K562 (cell line): ENCODE data around the gene TMEM217. TPM values are rescaled to one million over a fixed set of nuclear protein-coding genes. Genes with fewer than 3 reads are reported as not detected.

Experiments used
- BRCA1 ChIP-seq, 2 experiments: fragments of 450-650 bp in 1 of 2; sonication (generic) in 1 of 2; formaldehyde crosslinking in 1 of 2; IDR thresholded peaks; 2 replicates each; pipeline versions ENCODE4 v1.5.0 to v1.6.1; 2017 to 2020; ENCODE audit warnings: mild to moderate bottlenecking in 1 of 2, missing genetic modification reagents in 1 of 2
- CC2D1A ChIP-seq: fragments of 450-650 bp; IDR thresholded peaks from 2 replicates; pipeline ENCODE4 v1.6.1; 2017; ENCODE audit warnings: mild to moderate bottlenecking
- HDAC1 ChIP-seq, 2 experiments: fragments of 450-650 bp; IDR thresholded peaks; 2 replicates each; pipeline ENCODE4 v1.6.1; 2016 to 2017; ENCODE audit warnings: inconsistent platforms in 1 of 2, mild to moderate bottlenecking in 1 of 2, moderate library complexity in 1 of 2
- KLF6 ChIP-seq: fragments of 250-450 bp; sonication (Bioruptor Pico); IDR thresholded peaks from 2 replicates; pipeline ENCODE4 v1.4.0; 2020; ENCODE audit warnings: mild to moderate bottlenecking, moderate library complexity, borderline replicate concordance
- SREBF1 ChIP-seq: fragments of 150-350 bp; IDR thresholded peaks from 2 replicates; pipeline ENCODE4 v1.6.1; 2014; ENCODE audit warnings: antibody characterized with exemption, low read depth, low read length, borderline replicate concordance
- TAF9B ChIP-seq: fragments of 450-650 bp; IDR thresholded peaks from 2 replicates; pipeline ENCODE4 v1.6.1; 2018; ENCODE audit warnings: mild to moderate bottlenecking; ENCODE audit not compliant: partially characterized antibody
- ZBTB8A ChIP-seq: fragments of 450-650 bp; IDR thresholded peaks from 2 replicates; pipeline ENCODE4 v1.6.1; 2018; ENCODE audit warnings: mild to moderate bottlenecking, moderate library complexity; ENCODE audit not compliant: partially characterized antibody
- ZNF274 ChIP-seq: IDR thresholded peaks from 2 replicates; pipeline ENCODE4 v1.6.1; 2011; ENCODE audit warnings: low read depth, mild to moderate bottlenecking, low read length, moderate library complexity, borderline replicate concordance
- ZNF311 ChIP-seq: fragments of 250-450 bp; sonication (Bioruptor Pico); IDR thresholded peaks from 2 replicates; pipeline ENCODE4 v1.4.0; 2020; ENCODE audit warnings: mild to moderate bottlenecking, moderate library complexity
- ZNF780A ChIP-seq: fragments of 250-450 bp; sonication (Bioruptor Pico); IDR thresholded peaks from 2 replicates; pipeline ENCODE4 v1.5.0; 2021; ENCODE audit warnings: mild to moderate bottlenecking
- polyA plus RNA-seq, 8 experiments: library from polyadenylated mRNA; depleted of rRNA in 4 of 8; stranded (reverse) in 5 of 8; unstranded in 3 of 8; fragments of >200 nt; fragmentation: Nextera tagmentation in 2 of 8; fragmentation: Illumina TruSeq in 1 of 8; extraction: Ambion mirVana in 2 of 8; extraction: Trizol in 1 of 8; gene quantifications; 2 replicates each; pipeline versions ENCODE4 v1.2.1 to v1.2.3, GENCODE V29; 2011 to 2014; ENCODE audit warnings: inconsistent platforms in 1 of 8, missing spikeins in 1 of 8
- total RNA-seq, 7 experiments: library from RNA; depleted of rRNA in 6 of 7; stranded (reverse); fragments of >200 nt in 6 of 7; fragmentation: Illumina TruSeq in 2 of 7; extraction: Trizol in 2 of 7; gene quantifications; 2 replicates each; pipeline versions ENCODE4 v1.2.1 to v1.2.3, GENCODE V29; 2011 to 2021; ENCODE audit warnings: low replicate concordance in 1 of 7
- TF ChIP-seq, protein P1 (sequence below), 2 experiments: fragments of 450-650 bp; IDR thresholded peaks; 2 replicates each; pipeline ENCODE4 v1.6.1; 2016; ENCODE audit warnings: mild to moderate bottlenecking in 2 of 2, borderline replicate concordance in 1 of 2, low read depth in 1 of 2, moderate library complexity in 1 of 2
- TF ChIP-seq, protein P2 (sequence below): fragments of 200-800 bp; sonication (Bioruptor generic); IDR thresholded peaks from 2 replicates; pipeline ENCODE4 v1.6.1; 2017; ENCODE audit warnings: missing genetic modification characterization, missing compliant biosample characterization
- TF ChIP-seq, protein P3 (sequence below): fragments of 450-650 bp; formaldehyde crosslinking; IDR thresholded peaks from 2 replicates; pipeline ENCODE4 v1.4.0; 2020; ENCODE audit warnings: mild to moderate bottlenecking, moderate library complexity
- TF ChIP-seq, protein P4 (sequence below): fragments of 250-450 bp; sonication (Bioruptor Pico); IDR thresholded peaks from 2 replicates; pipeline ENCODE4 v1.4.0; 2020; ENCODE audit warnings: mild to moderate bottlenecking, moderate library complexity

Gene TMEM217
- total and polyA plus RNA-seq, 9 of the 15 experiments (the other 6 are each of a cell fraction or from before 2014, with no cell fraction given), result 1.3 to 8.0 (median 1.9) TPM

DNA sequence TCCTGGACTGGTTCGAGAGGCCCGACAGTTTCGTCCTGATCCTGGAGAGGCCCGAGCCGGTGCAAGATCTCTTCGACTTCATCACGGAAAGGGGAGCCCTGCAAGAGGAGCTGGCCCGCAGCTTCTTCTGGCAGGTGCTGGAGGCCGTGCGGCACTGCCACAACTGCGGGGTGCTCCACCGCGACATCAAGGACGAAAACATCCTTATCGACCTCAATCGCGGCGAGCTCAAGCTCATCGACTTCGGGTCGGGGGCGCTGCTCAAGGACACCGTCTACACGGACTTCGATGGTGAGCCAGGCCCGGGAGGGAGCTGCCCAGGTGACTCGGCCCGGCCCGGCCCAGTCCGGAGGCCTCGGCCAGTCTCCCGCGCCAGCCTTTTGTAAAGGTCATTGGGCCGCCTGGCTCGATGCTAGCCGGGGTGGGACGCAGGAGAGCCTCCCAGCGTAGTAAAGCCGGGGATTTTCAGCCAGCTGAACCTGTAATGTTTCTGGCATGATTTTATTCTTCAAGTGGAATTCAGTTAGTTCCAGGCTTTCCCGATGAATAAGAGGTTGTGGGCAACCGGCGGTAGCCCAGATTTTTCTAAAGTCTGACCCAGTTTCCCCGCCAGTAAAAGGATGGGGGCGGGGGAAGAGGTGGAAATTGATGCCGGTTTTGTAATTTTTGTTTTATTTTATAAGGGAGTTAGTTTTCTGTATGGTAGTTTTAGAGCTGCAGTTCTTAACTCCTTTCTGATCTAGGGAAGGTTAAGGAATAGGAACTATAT lies 86.6 kb downstream of the TMEM217 start (continued):
- TF ChIP-seq TAF9B (no peak), ZNF274 (no peak), BRCA1 (IDR thresholded peaks at IDR 0.05) (no peak), BRCA1 (CRISPR knock-in tag; IDR thresholded peaks at IDR 0.05) (no peak), CC2D1A (no peak), KLF6 (CRISPR knock-in tag) (no peak), ZNF311 (0 out of 2 replicates have a peak, but pooled peaks have one; percentile 40), ZNF780A (CRISPR knock-in tag) (no peak), SREBF1 (no peak), ZBTB8A (no peak), HDAC1 (IDR thresholded peaks at IDR 0.05) (no peak)
- TF ChIP-seq, protein P1, sequence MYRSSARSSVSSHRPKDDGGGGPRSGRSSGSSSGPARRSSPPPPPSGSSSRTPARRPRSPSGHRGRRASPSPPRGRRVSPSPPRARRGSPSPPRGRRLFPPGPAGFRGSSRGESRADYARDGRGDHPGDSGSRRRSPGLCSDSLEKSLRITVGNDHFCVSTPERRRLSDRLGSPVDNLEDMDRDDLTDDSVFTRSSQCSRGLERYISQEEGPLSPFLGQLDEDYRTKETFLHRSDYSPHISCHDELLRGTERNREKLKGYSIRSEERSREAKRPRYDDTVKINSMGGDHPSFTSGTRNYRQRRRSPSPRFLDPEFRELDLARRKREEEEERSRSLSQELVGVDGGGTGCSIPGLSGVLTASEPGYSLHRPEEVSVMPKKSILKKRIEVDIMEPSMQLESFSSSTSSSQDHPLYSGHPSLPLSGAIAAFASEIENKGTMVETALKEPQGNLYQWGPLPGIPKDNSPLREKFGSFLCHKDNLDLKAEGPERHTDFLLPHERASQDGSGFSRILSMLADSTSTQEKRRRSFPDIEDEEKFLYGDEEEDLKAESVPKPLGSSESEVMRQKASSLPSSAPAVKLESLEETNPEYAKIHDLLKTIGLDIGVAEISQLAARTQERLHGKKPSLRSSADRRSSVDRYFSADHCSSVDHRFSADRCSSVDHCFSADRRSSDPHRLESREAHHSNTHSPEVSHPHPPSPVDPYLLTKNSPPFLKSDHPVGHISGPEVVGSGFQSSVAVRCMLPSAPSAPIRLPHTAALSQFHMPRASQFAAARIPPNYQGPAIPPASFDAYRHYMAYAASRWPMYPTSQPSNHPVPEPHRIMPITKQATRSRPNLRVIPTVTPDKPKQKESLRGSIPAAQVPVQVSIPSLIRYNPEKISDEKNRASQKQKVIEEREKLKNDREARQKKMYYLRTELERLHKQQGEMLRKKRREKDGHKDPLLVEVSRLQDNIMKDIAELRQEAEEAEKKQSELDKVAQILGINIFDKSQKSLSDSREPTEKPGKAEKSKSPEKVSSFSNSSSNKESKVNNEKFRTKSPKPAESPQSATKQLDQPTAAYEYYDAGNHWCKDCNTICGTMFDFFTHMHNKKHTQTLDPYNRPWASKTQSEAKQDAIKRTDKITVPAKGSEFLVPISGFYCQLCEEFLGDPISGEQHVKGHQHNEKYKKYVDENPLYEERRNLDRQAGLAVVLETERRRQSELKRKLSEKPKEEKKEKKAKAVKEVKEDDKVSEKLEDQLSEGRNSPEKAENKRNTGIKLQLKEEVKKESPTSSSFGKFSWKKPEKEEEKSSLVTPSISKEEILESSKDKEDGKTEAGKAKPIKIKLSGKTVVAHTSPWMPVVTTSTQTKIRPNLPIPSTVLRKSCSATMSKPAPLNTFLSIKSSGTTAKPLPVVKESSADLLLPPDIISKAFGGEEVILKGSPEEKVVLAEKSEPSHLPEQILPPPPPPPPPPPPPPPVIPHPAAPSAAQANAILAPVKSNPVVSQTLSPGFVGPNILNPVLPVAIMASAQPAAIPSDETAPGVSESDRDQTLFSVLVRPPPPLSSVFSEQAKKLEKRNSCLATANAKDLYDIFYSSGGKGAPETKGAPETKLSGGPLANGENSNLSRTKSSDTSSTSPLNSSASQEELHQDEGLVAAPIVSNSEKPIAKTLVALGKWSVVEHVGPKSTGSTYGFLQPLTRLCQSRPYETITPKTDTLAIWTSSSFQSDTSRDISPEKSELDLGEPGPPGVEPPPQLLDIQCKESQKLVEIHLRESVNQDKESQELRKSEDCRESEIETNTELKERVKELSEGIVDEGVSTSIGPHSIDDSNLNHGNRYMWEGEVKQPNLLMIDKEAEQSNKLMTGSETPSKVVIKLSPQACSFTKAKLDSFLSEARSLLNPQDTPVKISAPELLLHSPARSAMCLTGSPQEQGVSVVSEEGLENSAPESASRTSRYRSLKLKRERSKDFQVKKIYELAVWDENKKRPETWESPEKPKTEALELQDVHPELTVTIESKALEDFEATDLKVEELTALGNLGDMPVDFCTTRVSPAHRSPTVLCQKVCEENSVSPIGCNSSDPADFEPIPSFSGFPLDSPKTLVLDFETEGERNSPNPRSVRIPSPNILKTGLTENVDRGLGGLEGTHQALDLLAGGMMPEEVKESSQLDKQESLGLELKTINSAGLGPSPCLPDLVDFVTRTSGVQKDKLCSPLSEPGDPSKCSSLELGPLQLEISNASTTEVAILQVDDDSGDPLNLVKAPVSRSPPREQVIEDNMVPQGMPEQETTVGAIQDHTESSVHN (IDR thresholded peaks at IDR 0.05; ENCODE audit: borderline replicate concordance in 1 of 2, low read depth in 1 of 2), result no peak; a peak in 1 of 4 replicates
- TF ChIP-seq, protein P2, sequence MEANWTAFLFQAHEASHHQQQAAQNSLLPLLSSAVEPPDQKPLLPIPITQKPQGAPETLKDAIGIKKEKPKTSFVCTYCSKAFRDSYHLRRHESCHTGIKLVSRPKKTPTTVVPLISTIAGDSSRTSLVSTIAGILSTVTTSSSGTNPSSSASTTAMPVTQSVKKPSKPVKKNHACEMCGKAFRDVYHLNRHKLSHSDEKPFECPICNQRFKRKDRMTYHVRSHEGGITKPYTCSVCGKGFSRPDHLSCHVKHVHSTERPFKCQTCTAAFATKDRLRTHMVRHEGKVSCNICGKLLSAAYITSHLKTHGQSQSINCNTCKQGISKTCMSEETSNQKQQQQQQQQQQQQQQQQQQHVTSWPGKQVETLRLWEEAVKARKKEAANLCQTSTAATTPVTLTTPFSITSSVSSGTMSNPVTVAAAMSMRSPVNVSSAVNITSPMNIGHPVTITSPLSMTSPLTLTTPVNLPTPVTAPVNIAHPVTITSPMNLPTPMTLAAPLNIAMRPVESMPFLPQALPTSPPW (CRISPR knock-in tag), result no peak
- TF ChIP-seq, protein P3, sequence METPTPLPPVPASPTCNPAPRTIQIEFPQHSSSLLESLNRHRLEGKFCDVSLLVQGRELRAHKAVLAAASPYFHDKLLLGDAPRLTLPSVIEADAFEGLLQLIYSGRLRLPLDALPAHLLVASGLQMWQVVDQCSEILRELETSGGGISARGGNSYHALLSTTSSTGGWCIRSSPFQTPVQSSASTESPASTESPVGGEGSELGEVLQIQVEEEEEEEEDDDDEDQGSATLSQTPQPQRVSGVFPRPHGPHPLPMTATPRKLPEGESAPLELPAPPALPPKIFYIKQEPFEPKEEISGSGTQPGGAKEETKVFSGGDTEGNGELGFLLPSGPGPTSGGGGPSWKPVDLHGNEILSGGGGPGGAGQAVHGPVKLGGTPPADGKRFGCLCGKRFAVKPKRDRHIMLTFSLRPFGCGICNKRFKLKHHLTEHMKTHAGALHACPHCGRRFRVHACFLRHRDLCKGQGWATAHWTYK (CRISPR knock-in tag), result 0 out of 2 replicates have a peak, but pooled peaks have one; percentile 46
- TF ChIP-seq, protein P4, sequence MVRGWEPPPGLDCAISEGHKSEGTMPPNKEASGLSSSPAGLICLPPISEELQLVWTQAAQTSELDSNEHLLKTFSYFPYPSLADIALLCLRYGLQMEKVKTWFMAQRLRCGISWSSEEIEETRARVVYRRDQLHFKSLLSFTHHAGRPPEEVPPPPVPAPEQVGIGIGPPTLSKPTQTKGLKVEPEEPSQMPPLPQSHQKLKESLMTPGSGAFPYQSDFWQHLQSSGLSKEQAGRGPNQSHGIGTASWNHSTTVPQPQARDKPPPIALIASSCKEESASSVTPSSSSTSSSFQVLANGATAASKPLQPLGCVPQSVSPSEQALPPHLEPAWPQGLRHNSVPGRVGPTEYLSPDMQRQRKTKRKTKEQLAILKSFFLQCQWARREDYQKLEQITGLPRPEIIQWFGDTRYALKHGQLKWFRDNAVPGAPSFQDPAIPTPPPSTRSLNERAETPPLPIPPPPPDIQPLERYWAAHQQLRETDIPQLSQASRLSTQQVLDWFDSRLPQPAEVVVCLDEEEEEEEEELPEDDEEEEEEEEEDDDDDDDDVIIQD, result no peak
